HepG2 (cell line): ENCODE results near the gene CTNNBL1. TPM values are rescaled to one million over a fixed set of nuclear protein-coding genes. Genes with fewer than 3 reads are reported as not detected.

ENCODE experiments used
- ATAC-seq: fragments of 200-7000 bp; cut with Tn5 transposase; 3 replicates; pipeline ENCODE4 v1.9.1; 2020; ENCODE audit warnings: mild to moderate bottlenecking, moderate library complexity
- BruUV-seq: library from RNA; stranded (reverse); fragments of 400-500 nt; replicated peaks from 2 replicates; lab custom pipeline; 2021; lab: Mats Ljungman, UMichigan
- CTCF ChIA-PET: fragments of 300-600 bp; formaldehyde crosslinking; extraction: SDS; loops from one replicate; lab custom pipeline; 2021; ENCODE audit warnings: low total read pairs, inconsistent platforms, low intra/inter-chr PET ratio; lab: Yijun Ruan, JAX
- POLR2A ChIA-PET: fragments of 350-600 bp; sonication (Branson Sonifier 250); formaldehyde crosslinking; loops from one replicate; lab custom pipeline; 2020; ENCODE audit warnings: antibody characterized with exemption, inconsistent platforms; lab: Yijun Ruan, JAX
- DNase-seq: peaks from one replicate; pipeline ENCODE4 v3.0.0-alpha.2; 2015; ENCODE audit warnings: low spot score
- FAIRE-seq: peaks from 3 replicates; lab custom pipeline; 2011; peaks lifted over from hg19 to GRCh38; lab: Jason Lieb, UNC
- H2AFZ ChIP-seq: one replicate; pipeline ENCODE4 v1.6.1; 2011; ENCODE audit warnings: low read length, inconsistent platforms
- H3K27ac ChIP-seq: fragments of 300-600 bp; 3 replicates; pipeline ENCODE4 v1.8.0; 2011; ENCODE audit warnings: mixed run types, mild to moderate bottlenecking, mixed read lengths, low read length, inconsistent platforms; ENCODE audit not compliant: insufficient read depth; ENCODE audit errors: extremely low read length
- H3K27me3 ChIP-seq, 2 experiments: fragments of 200-600 bp in 1 of 2; 2 replicates in 1 of 2; 3 replicates in 1 of 2; pipeline versions ENCODE4 v1.6.0 to v1.8.0; 2011; ENCODE audit warnings: low read length in 2 of 2, mild to moderate bottlenecking in 2 of 2, moderate library complexity in 2 of 2, inconsistent platforms in 1 of 2; ENCODE audit not compliant: insufficient read depth in 2 of 2, control insufficient read depth in 1 of 2
- H3K36me3 ChIP-seq, 2 experiments: fragments of 200-600 bp in 1 of 2; replicated peaks in 1 of 2; 2 replicates in 1 of 2; 3 replicates in 1 of 2; pipeline versions ENCODE4 v1.5.1 to v1.8.0; 2011; ENCODE audit warnings: low read length in 2 of 2, inconsistent platforms in 1 of 2; ENCODE audit not compliant: insufficient read depth in 2 of 2, control insufficient read depth in 1 of 2
- H3K4me1 ChIP-seq: 2 replicates; pipeline ENCODE4 v1.5.1; 2012; ENCODE audit warnings: low read length, inconsistent platforms; ENCODE audit not compliant: insufficient read depth
- H3K4me2 ChIP-seq: 2 replicates; pipeline ENCODE4 v1.6.0; 2011; ENCODE audit warnings: low read depth, low read length, inconsistent platforms
- H3K4me3 ChIP-seq, 3 experiments: fragments of 200-600 bp in 1 of 3; sonication (generic), shearing (Covaris generic) in 1 of 3; replicated peaks in 1 of 3; 2 replicates each; pipeline ENCODE4 v1.5.1; 2011 to 2016; ENCODE audit warnings: low read length in 3 of 3, inconsistent platforms in 2 of 3, low read depth in 2 of 3, mild to moderate bottlenecking in 2 of 3, control low read depth in 1 of 3, mixed read lengths in 1 of 3; ENCODE audit not compliant: insufficient read depth in 1 of 3
- H3K79me2 ChIP-seq: one replicate; pipeline ENCODE4 v1.6.1; 2011; ENCODE audit warnings: low read length, inconsistent platforms; ENCODE audit not compliant: insufficient read depth
- H3K9ac ChIP-seq: 2 replicates; pipeline ENCODE4 v1.6.0; 2011; ENCODE audit warnings: mild to moderate bottlenecking, low read depth, low read length, inconsistent platforms; ENCODE audit not compliant: insufficient read depth
- H3K9me3 ChIP-seq: 2 replicates; pipeline ENCODE4 v1.5.1; 2012; ENCODE audit warnings: mild to moderate bottlenecking, low read length
- H4K20me1 ChIP-seq: 2 replicates; pipeline ENCODE4 v1.6.0; 2011; ENCODE audit warnings: inconsistent platforms, mild to moderate bottlenecking, low read length, moderate library complexity; ENCODE audit not compliant: insufficient read depth
- GATAD2A ChIP-seq: IDR thresholded peaks from 2 replicates; pipeline ENCODE4 v1.6.1; 2016
- NFE2 ChIP-seq: sonication (generic); formaldehyde crosslinking; IDR thresholded peaks from 2 replicates; pipeline ENCODE4 v1.4.0; 2020; ENCODE audit warnings: missing genetic modification reagents
- NR3C1 ChIP-seq: sonication (generic); formaldehyde crosslinking; IDR thresholded peaks from 2 replicates; pipeline ENCODE4 v1.4.0; 2020; ENCODE audit warnings: missing genetic modification reagents
- RARA ChIP-seq: IDR thresholded peaks from 2 replicates; pipeline ENCODE4 v1.6.1; 2016; ENCODE audit warnings: missing genetic modification reagents, missing compliant biosample characterization
- SOX13 ChIP-seq, 3 experiments: fragments of 450-650 bp in 1 of 3; sonication (generic) in 1 of 3; formaldehyde crosslinking in 1 of 3; IDR thresholded peaks in 2 of 3; conservative IDR thresholded peaks in 1 of 3; 2 replicates each; pipeline versions ENCODE4 v1.5.0 to v1.6.1; 2016 to 2020; ENCODE audit warnings: antibody characterized with exemption in 1 of 3, mild to moderate bottlenecking in 1 of 3, missing compliant biosample characterization in 1 of 3, missing genetic modification reagents in 1 of 3, moderate library complexity in 1 of 3
- TCF7L2 ChIP-seq: IDR thresholded peaks from 2 replicates; pipeline ENCODE4 v1.6.1; 2011; ENCODE audit warnings: mild to moderate bottlenecking, low read depth, low read length, moderate library complexity
- ZNF552 ChIP-seq: sonication (generic); formaldehyde crosslinking; IDR thresholded peaks from 2 replicates; pipeline ENCODE4 v1.9.0; 2022; ENCODE audit warnings: missing genetic modification reagents, mild to moderate bottlenecking, borderline replicate concordance
- ZNF556 ChIP-seq: sonication (generic); formaldehyde crosslinking; IDR thresholded peaks from 2 replicates; pipeline ENCODE4 v1.4.0; 2020; ENCODE audit warnings: mild to moderate bottlenecking, missing genetic modification reagents, borderline replicate concordance
- ZNF652 ChIP-seq: IDR thresholded peaks from 2 replicates; pipeline ENCODE4 v1.6.1; 2016; ENCODE audit warnings: low read depth, borderline replicate concordance
- WGBS: methylation state at CpG from one replicate; pipeline ENCODE4 v1.1.6; 2017; ENCODE audit warnings: low lambda C conversion rate; 5-methylcytosine and 5-hydroxymethylcytosine counted together
- in situ Hi-C: cut with HindIII; loops from 2 replicates; pipeline ENCODE4 v1.10.0; 2017; ENCODE audit warnings: low pct_unique_long_range_greater_than_20kb; ENCODE audit not compliant: extremely low pct_ligation_motif_present
- intact Hi-C: fragments of 100-400 bp; cut with micrococcal nuclease; formaldehyde crosslinking; loops from one replicate; pipeline ENCODE4 v1.10.0; 2022; ENCODE audit not compliant: unreplicated experiment
- polyA plus RNA-seq, 8 experiments: library from polyadenylated mRNA; depleted of rRNA in 3 of 8; stranded (reverse) in 7 of 8; unstranded in 1 of 8; fragments of >200 nt; fragmentation: Illumina TruSeq in 4 of 8; extraction: Trizol in 4 of 8; gene quantifications; 2 replicates each; pipeline versions ENCODE4 v1.2.1 to v1.2.3, GENCODE V29; 2011 to 2016; ENCODE audit warnings: low read depth in 4 of 8, missing spikeins in 1 of 8, mixed read lengths in 1 of 8; ENCODE audit not compliant: insufficient read depth in 1 of 8
- total RNA-seq, 5 experiments: library from RNA; depleted of rRNA; stranded (reverse); fragments of >200 nt; fragmentation: Illumina TruSeq; extraction: Trizol; gene quantifications; 2 replicates each; pipeline ENCODE4 v1.2.3, GENCODE V29; 2016; ENCODE audit warnings: low read depth in 1 of 5
- TF ChIP-seq, protein P1 (sequence below): sonication (generic); formaldehyde crosslinking; IDR thresholded peaks from 2 replicates; pipeline ENCODE4 v1.5.0; 2020; ENCODE audit warnings: mild to moderate bottlenecking, missing genetic modification reagents

Gene CTNNBL1
- total and polyA plus RNA-seq, 2 of the 13 experiments (the other 11 are each of a cell fraction or from before 2014, with no cell fraction given) = 49.3 to 94.6 TPM

GRCh38 chr20:37704955-37705354, 11.1 kb downstream of the CTNNBL1 start (continued):
- TF ChIP-seq SOX13 (IDR thresholded peaks at IDR 0.05) = no peak
- TF ChIP-seq SOX13 (CRISPR knock-in tag; conservative IDR thresholded peaks at IDR 0.05 in 1 of 2, IDR thresholded peaks at IDR 0.05 in 1 of 2) = 0 out of 4 replicates have a peak, but pooled peaks of 1 of the 2 experiments have one; percentile 20
- peak; percentile 51; the same call in 1 of the 2 replicates for TF ChIP-seq RARA (CRISPR knock-in tag)
- TF ChIP-seq ZNF552 (CRISPR knock-in tag) = 0 out of 2 replicates have a peak, but pooled peaks have one; percentile 0
- TF ChIP-seq TCF7L2 = peak; percentile 18; the same call in 1 of the 2 replicates
- peak; percentile 19; the same call in 1 of the 2 replicates for TF ChIP-seq GATAD2A (CRISPR knock-in tag)
- no peak for TF ChIP-seq NFE2
- no peak for TF ChIP-seq ZNF652
- TF ChIP-seq, all 625 proteins: peak for 13

- TF ChIP-seq ZNF556 (CRISPR knock-in tag) (0 out of 2 replicates have a peak, but pooled peaks have one; percentile 30), NR3C1 (no peak)
- TF ChIP-seq, protein P1, sequence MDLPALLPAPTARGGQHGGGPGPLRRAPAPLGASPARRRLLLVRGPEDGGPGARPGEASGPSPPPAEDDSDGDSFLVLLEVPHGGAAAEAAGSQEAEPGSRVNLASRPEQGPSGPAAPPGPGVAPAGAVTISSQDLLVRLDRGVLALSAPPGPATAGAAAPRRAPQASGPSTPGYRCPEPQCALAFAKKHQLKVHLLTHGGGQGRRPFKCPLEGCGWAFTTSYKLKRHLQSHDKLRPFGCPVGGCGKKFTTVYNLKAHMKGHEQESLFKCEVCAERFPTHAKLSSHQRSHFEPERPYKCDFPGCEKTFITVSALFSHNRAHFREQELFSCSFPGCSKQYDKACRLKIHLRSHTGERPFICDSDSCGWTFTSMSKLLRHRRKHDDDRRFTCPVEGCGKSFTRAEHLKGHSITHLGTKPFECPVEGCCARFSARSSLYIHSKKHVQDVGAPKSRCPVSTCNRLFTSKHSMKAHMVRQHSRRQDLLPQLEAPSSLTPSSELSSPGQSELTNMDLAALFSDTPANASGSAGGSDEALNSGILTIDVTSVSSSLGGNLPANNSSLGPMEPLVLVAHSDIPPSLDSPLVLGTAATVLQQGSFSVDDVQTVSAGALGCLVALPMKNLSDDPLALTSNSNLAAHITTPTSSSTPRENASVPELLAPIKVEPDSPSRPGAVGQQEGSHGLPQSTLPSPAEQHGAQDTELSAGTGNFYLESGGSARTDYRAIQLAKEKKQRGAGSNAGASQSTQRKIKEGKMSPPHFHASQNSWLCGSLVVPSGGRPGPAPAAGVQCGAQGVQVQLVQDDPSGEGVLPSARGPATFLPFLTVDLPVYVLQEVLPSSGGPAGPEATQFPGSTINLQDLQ (CRISPR knock-in tag) = no peak
- H3K27me3 ChIP-seq = no peaks in the 10 kb centered on the region
- ATAC-seq (no peak), FAIRE-seq (no peak), DNase-seq (no peak)
- no peaks in the 10 kb centered on the region for H3K36me3 ChIP-seq
- intact Hi-C loops (no loop called here), in situ Hi-C loops (no loop called here)
- POLR2A ChIA-PET = no interaction called here
- no peak overlapping the region for H3K9ac ChIP-seq
- peaks cover 32% of the 10 kb centered on the region for H3K4me1 ChIP-seq
- no peak overlapping the region for H3K4me3 ChIP-seq
- no peaks in the 10 kb centered on the region for H3K9me3 ChIP-seq
- no peak overlapping the region for H3K4me2 ChIP-seq
- 94% methylated on average over 3 of the region's 3 CpGs for WGBS
- H3K79me2 ChIP-seq = peaks cover 76% of the 10 kb centered on the region
- no peak overlapping the region for H3K27ac ChIP-seq
- BruUV-seq = no TSS peak
- CTCF ChIA-PET = no interaction called here
- 0 out of 2 replicates have a peak, but pooled peaks cover 16% of the 10 kb centered on the region for H4K20me1 ChIP-seq
- no peak overlapping the region for H2AFZ ChIP-seq
Measured at GRCh38 chr20:37706298-37706697, 12.5 kb downstream of the CTNNBL1 start.
